K562 (cell line): Measurements from ENCODE around the gene TDRKH. TPM values are rescaled to one million over a fixed set of nuclear protein-coding genes. Genes with fewer than 3 reads are reported as not detected.
A peak's percentile ranks its signal among the peaks of the same experiment; 100 is the strongest.

Experiments
- AFF4 ChIP-seq: sonication (generic); formaldehyde crosslinking; IDR thresholded peaks from 2 replicates; pipeline ENCODE4 v1.8.0; 2023; ENCODE audit warnings: mild to moderate bottlenecking, missing genetic modification reagents
- BACH1 ChIP-seq: fragments of 200-800 bp; sonication (Bioruptor generic); IDR thresholded peaks from 2 replicates; pipeline ENCODE4 v1.6.1; 2016; ENCODE audit warnings: missing genetic modification characterization, missing compliant biosample characterization
- COPS2 ChIP-seq: fragments of 450-650 bp; conservative IDR thresholded peaks from 2 replicates; pipeline ENCODE4 v1.6.1; 2016; ENCODE audit warnings: mild to moderate bottlenecking, moderate library complexity
- PKNOX1 ChIP-seq: fragments of 450-650 bp; IDR thresholded peaks from 2 replicates; pipeline ENCODE4 v1.6.1; 2016
- U2AF2 ChIP-seq: fragments of 200-400 bp; formaldehyde crosslinking; optimal IDR thresholded peaks from 2 replicates; pipeline ENCODE3; 2017; ENCODE audit warnings: low read depth, mild to moderate bottlenecking, low read length
- ZBTB40 ChIP-seq, 2 experiments: fragments of 450-650 bp in 1 of 2; sonication (generic) in 1 of 2; formaldehyde crosslinking in 1 of 2; IDR thresholded peaks; 2 replicates each; pipeline versions ENCODE4 v1.7.1 to v1.9.0; 2016 to 2022; ENCODE audit warnings: inconsistent platforms in 1 of 2, mild to moderate bottlenecking in 1 of 2, missing genetic modification reagents in 1 of 2
- ZNF121 ChIP-seq: sonication (generic); formaldehyde crosslinking; conservative IDR thresholded peaks from 2 replicates; pipeline ENCODE4 v1.8.0; 2022; ENCODE audit warnings: missing genetic modification reagents
- ZNF165 ChIP-seq: fragments of 250-450 bp; sonication (Bioruptor Pico); IDR thresholded peaks from 2 replicates; pipeline ENCODE4 v1.4.0; 2020; ENCODE audit warnings: borderline replicate concordance
- polyA plus RNA-seq, 8 experiments: library from polyadenylated mRNA; depleted of rRNA in 4 of 8; stranded (reverse) in 5 of 8; unstranded in 3 of 8; fragments of >200 nt; fragmentation: Nextera tagmentation in 2 of 8; fragmentation: Illumina TruSeq in 1 of 8; extraction: Ambion mirVana in 2 of 8; extraction: Trizol in 1 of 8; gene quantifications; 2 replicates each; pipeline versions ENCODE4 v1.2.1 to v1.2.3, GENCODE V29; 2011 to 2014; ENCODE audit warnings: inconsistent platforms in 1 of 8, missing spikeins in 1 of 8
- total RNA-seq, 7 experiments: library from RNA; depleted of rRNA in 6 of 7; stranded (reverse); fragments of >200 nt in 6 of 7; fragmentation: Illumina TruSeq in 2 of 7; extraction: Trizol in 2 of 7; gene quantifications; 2 replicates each; pipeline versions ENCODE4 v1.2.1 to v1.2.3, GENCODE V29; 2011 to 2021; ENCODE audit warnings: low replicate concordance in 1 of 7

TDRKH gene
- total and polyA plus RNA-seq, 9 of the 15 experiments (the other 6 are each of a cell fraction or from before 2014, with no cell fraction given), result 4.3 to 21.3 (median 8.4) TPM

- TF ChIP-seq ZBTB40 (IDR thresholded peaks at IDR 0.05), result 0 out of 2 replicates have a peak, but pooled peaks have one; percentile 26
- TF ChIP-seq ZBTB40 (CRISPR knock-in tag; IDR thresholded peaks at IDR 0.05), result no peak
- TF ChIP-seq AFF4, result no peak
- no peak for TF ChIP-seq COPS2
- TF ChIP-seq BACH1, result peak; percentile 67
- TF ChIP-seq ZNF165 (CRISPR knock-in tag), result no peak
- no peak for TF ChIP-seq ZNF121
- TF ChIP-seq PKNOX1, result peak; percentile 100
- TF ChIP-seq U2AF2, result no peak
These were observed at the start of gene TDRKH (continued) for GRCh38 chr1:151790071-151790939.
